DOHH2 (cell line): ENCODE results near the gene TRPC4.

ENCODE experiments used
- H3F3A ChIP-seq: fragments of 200-600 bp; sonication (generic), shearing (Covaris generic); 2 replicates; pipeline ENCODE4 v1.6.0; 2016; ENCODE audit warnings: antibody characterized with exemption, mild to moderate bottlenecking; ENCODE audit not compliant: control insufficient read depth, insufficient read depth
- H3K27ac ChIP-seq: fragments of 200-600 bp; sonication (generic); 2 replicates; pipeline ENCODE4 v1.5.1; 2014; ENCODE audit warnings: low read depth, mild to moderate bottlenecking, low read length, moderate library complexity
- H3K27me3 ChIP-seq: fragments of 200-600 bp; sonication (generic); 2 replicates; pipeline ENCODE4 v1.6.1; 2014; ENCODE audit warnings: mild to moderate bottlenecking, low read length, mixed read lengths; ENCODE audit not compliant: control insufficient read depth
- H3K36me3 ChIP-seq: fragments of 200-600 bp; sonication (generic); 2 replicates; pipeline ENCODE4 v1.6.1; 2014; ENCODE audit warnings: mild to moderate bottlenecking, low read length, moderate library complexity, mixed read lengths; ENCODE audit not compliant: control insufficient read depth
- H3K4me1 ChIP-seq: fragments of 200-600 bp; sonication (generic); 2 replicates; pipeline ENCODE4 v1.6.1; 2014; ENCODE audit warnings: mild to moderate bottlenecking, low read length, mixed read lengths; ENCODE audit not compliant: control insufficient read depth
- H3K4me2 ChIP-seq: fragments of 200-600 bp; sonication (generic); 2 replicates; pipeline ENCODE4 v1.6.0; 2014; ENCODE audit warnings: mild to moderate bottlenecking, low read length, moderate library complexity
- H3K4me3 ChIP-seq: fragments of 200-600 bp; sonication (generic); 2 replicates; pipeline ENCODE4 v1.5.1; 2014; ENCODE audit warnings: mild to moderate bottlenecking, low read length, mixed read lengths
- H3K79me2 ChIP-seq: fragments of 200-600 bp; sonication (generic); 2 replicates; pipeline ENCODE4 v1.6.1; 2014; ENCODE audit warnings: mild to moderate bottlenecking, low read length, mixed read lengths; ENCODE audit not compliant: control insufficient read depth
- H3K9me2 ChIP-seq: fragments of 200-600 bp; sonication (generic); replicated peaks from 2 replicates; pipeline ENCODE4 v1.6.1; 2014; ENCODE audit warnings: mild to moderate bottlenecking, low read length, mixed read lengths; ENCODE audit not compliant: control insufficient read depth
- H3K9me3 ChIP-seq: fragments of 200-600 bp; sonication (generic); 2 replicates; pipeline ENCODE4 v1.6.1; 2014; ENCODE audit warnings: antibody characterized with exemption, low read length, mixed read lengths; ENCODE audit not compliant: control insufficient read depth, insufficient read depth
- H4K20me1 ChIP-seq: fragments of 200-600 bp; sonication (generic); 2 replicates; pipeline ENCODE4 v1.6.0; 2014; ENCODE audit warnings: low read depth, mild to moderate bottlenecking, antibody characterized with exemption, low read length, moderate library complexity; ENCODE audit not compliant: control insufficient read depth, insufficient read depth
- EZH2phosphoT487 ChIP-seq: fragments of 200-600 bp; sonication (generic); IDR thresholded peaks from 2 replicates; pipeline ENCODE4 v1.6.1; 2017; ENCODE audit warnings: borderline replicate concordance, mild to moderate bottlenecking, antibody characterized with exemption, low read length, moderate library complexity, mixed read lengths
- TF ChIP-seq, protein P1 (sequence below): fragments of 200-600 bp; sonication (generic); IDR thresholded peaks from one replicate; pipeline ENCODE4 v1.5.1; 2014; ENCODE audit warnings: antibody characterized with exemption, mild to moderate bottlenecking, low read depth, low read length; ENCODE audit not compliant: poor library complexity, severe bottlenecking

TRPC4 gene

GRCh38 chr13:37884026-37884425 lies 14.5 kb upstream of the TRPC4 start:
- Histone ChIP-seq H3K27me3 (no peaks in the 10 kb centered on the region; the same call in 1 of the 2 replicates), H3K4me1 (no peaks in the 10 kb centered on the region), H3K4me3 (no peak overlapping the region), H3K9me2 (no peaks in the 10 kb centered on the region), H3F3A (no peaks in the 10 kb centered on the region), H4K20me1 (no peaks in the 10 kb centered on the region), H3K4me2 (no peak overlapping the region), H3K79me2 (no peaks in the 10 kb centered on the region), H3K27ac (no peak overlapping the region), H3K36me3 (no peaks in the 10 kb centered on the region), H3K9me3 (0 out of 2 replicates have a peak, but pooled peaks cover 3% of the 10 kb centered on the region)
- TF ChIP-seq, protein P1, sequence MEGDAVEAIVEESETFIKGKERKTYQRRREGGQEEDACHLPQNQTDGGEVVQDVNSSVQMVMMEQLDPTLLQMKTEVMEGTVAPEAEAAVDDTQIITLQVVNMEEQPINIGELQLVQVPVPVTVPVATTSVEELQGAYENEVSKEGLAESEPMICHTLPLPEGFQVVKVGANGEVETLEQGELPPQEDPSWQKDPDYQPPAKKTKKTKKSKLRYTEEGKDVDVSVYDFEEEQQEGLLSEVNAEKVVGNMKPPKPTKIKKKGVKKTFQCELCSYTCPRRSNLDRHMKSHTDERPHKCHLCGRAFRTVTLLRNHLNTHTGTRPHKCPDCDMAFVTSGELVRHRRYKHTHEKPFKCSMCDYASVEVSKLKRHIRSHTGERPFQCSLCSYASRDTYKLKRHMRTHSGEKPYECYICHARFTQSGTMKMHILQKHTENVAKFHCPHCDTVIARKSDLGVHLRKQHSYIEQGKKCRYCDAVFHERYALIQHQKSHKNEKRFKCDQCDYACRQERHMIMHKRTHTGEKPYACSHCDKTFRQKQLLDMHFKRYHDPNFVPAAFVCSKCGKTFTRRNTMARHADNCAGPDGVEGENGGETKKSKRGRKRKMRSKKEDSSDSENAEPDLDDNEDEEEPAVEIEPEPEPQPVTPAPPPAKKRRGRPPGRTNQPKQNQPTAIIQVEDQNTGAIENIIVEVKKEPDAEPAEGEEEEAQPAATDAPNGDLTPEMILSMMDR, result no peak

DNA sequence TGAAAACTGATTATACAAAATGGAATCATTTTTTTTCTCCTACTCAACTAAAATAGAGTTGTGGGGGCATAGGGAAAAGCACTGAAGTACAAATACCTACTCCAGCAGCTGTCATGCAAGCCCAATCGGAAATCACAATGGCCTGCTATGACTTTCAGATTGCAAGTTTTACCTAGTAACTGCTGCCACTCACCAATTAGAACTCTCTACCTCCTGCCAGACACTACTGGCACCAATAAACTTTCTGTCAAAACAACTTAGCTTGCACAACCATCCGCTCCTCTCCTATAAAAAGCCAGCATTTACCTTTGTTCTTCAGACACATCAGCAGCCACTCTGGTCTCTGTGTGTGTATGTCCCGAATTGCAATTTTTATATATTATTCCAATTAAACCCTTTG lies 9.3 kb upstream of the TRPC4 start:
- TF ChIP-seq, protein P1, result no peak
- TF ChIP-seq EZH2phosphoT487, result no peak
- H3K36me3 ChIP-seq, result no peaks in the 10 kb centered on the region
- H3K79me2 ChIP-seq, result no peaks in the 10 kb centered on the region
- H3F3A ChIP-seq, result no peaks in the 10 kb centered on the region
- no peaks in the 10 kb centered on the region for H3K9me2 ChIP-seq
- no peaks in the 10 kb centered on the region for H3K9me3 ChIP-seq
- no peaks in the 10 kb centered on the region for H3K4me1 ChIP-seq
- H3K4me2 ChIP-seq, result no peak overlapping the region
- H3K4me3 ChIP-seq, result no peak overlapping the region
- no peaks in the 10 kb centered on the region for H4K20me1 ChIP-seq
- no peak overlapping the region for H3K27ac ChIP-seq
- H3K27me3 ChIP-seq, result no peaks in the 10 kb centered on the region; the same call in 1 of the 2 replicates

DNA sequence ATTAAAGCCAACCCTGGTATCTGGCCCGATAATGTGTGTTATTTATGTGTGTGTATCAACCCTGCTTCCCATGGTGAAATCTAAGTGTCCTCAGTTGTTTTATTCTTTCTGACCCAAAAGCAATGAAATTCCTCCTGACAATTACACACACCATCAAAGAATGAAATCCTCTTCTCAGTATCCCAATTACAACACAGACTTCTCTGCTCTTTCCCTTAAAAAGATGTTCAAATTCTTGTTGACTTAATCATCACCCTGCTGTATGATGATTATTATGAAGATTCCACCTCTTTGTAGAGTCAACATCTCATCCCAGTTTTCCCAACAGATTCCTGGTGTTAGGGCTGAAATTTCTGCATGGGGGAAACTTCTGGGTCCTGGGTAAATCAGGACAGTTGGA lies 8.9 kb upstream of the TRPC4 start:
- no peaks in the 10 kb centered on the region; the same call in 1 of the 2 replicates for H3K27me3 ChIP-seq
- H3K4me3 ChIP-seq, result no peak overlapping the region
- H3K9me3 ChIP-seq, result no peaks in the 10 kb centered on the region
- TF ChIP-seq, protein P1, result no peak
- TF ChIP-seq EZH2phosphoT487, result no peak
- H3K4me1 ChIP-seq, result no peaks in the 10 kb centered on the region
- H3F3A ChIP-seq, result no peaks in the 10 kb centered on the region
- H3K27ac ChIP-seq, result no peak overlapping the region
- no peaks in the 10 kb centered on the region for H4K20me1 ChIP-seq
- H3K36me3 ChIP-seq, result no peaks in the 10 kb centered on the region
- H3K9me2 ChIP-seq, result no peaks in the 10 kb centered on the region
- H3K79me2 ChIP-seq, result no peaks in the 10 kb centered on the region
- no peak overlapping the region for H3K4me2 ChIP-seq
